HL-60 (cell line): Measurements from ENCODE around the gene KRT16.

Source experiments
- DNase-seq, 2 experiments: peaks; one replicate each; pipeline ENCODE4 v3.0.0-alpha.2; 2010 to 2020; ENCODE audit warnings: low read depth in 1 of 2, low spot score in 1 of 2
- H3K27ac ChIP-seq: fragments of 250-450 bp; sonication (Bioruptor Pico); replicated peaks from 2 replicates; pipeline ENCODE4 v1.5.1; 2020; ENCODE audit warnings: mild to moderate bottlenecking, moderate library complexity
- H3K27me3 ChIP-seq: fragments of 250-450 bp; sonication (Bioruptor Pico); 2 replicates; pipeline ENCODE4 v1.5.1; 2021; ENCODE audit warnings: mild to moderate bottlenecking, moderate library complexity; ENCODE audit not compliant: insufficient read depth, poor library complexity, severe bottlenecking
- H3K4me3 ChIP-seq: replicated peaks from 2 replicates; pipeline ENCODE4 v1.5.1; 2011; ENCODE audit warnings: mild to moderate bottlenecking, control low read depth, low read length; ENCODE audit not compliant: insufficient read depth
- CTCF ChIP-seq: IDR thresholded peaks from one replicate; pipeline ENCODE4 v1.5.1; 2011; ENCODE audit warnings: low read length, control low read depth, inconsistent platforms; ENCODE audit not compliant: insufficient read depth
- GABPA ChIP-seq: IDR thresholded peaks from 2 replicates; pipeline ENCODE4 v1.6.1; 2012; ENCODE audit warnings: low read depth
- POLR2AphosphoS5 ChIP-seq: IDR thresholded peaks from 2 replicates; pipeline ENCODE4 v1.6.1; 2012; ENCODE audit warnings: low read depth
- REST ChIP-seq: IDR thresholded peaks from 2 replicates; pipeline ENCODE4 v1.6.1; 2012; ENCODE audit warnings: low read depth; ENCODE audit not compliant: insufficient replicate concordance
- SPI1 ChIP-seq: IDR thresholded peaks from 2 replicates; pipeline ENCODE4 v1.6.1; 2012; ENCODE audit warnings: low read depth, mild to moderate bottlenecking, borderline replicate concordance

Gene KRT16

GRCh38 chr17:41635121-41636097 is 22.8 kb upstream of the KRT16 start:
- no peak for DNase-seq
- Histone ChIP-seq H3K4me3 (no peak overlapping the region), H3K27ac (no peak overlapping the region), H3K27me3 (no peaks in the 10 kb centered on the region)
- no peak for TF ChIP-seq POLR2AphosphoS5
- TF ChIP-seq GABPA = no peak
- no peak for TF ChIP-seq CTCF
- TF ChIP-seq SPI1 = no peak
- no peak for TF ChIP-seq REST

- no peak overlapping the region for H3K4me3 ChIP-seq
- no peaks in the 10 kb centered on the region for H3K27me3 ChIP-seq
- no peak overlapping the region for H3K27ac ChIP-seq
- no peak for DNase-seq
- TF ChIP-seq SPI1 (no peak), GABPA (no peak), POLR2AphosphoS5 (no peak)
Measured at GRCh38 chr17:41634639-41635038, 22.1 kb upstream of the KRT16 start.

- TF ChIP-seq GABPA (no peak), CTCF (no peak), REST (no peak), POLR2AphosphoS5 (no peak), SPI1 (no peak)
- Histone ChIP-seq H3K27me3 (no peaks in the 10 kb centered on the region), H3K27ac (no peak overlapping the region), H3K4me3 (no peak overlapping the region)
- DNase-seq = no peak
Measured at GRCh38 chr17:41633556-41634199, 21.1 kb upstream of the KRT16 start.

- TF ChIP-seq GABPA (no peak), REST (no peak), SPI1 (no peak), CTCF (no peak), POLR2AphosphoS5 (no peak)
- DNase-seq = no peak
- H3K27ac ChIP-seq = no peak overlapping the region
- H3K4me3 ChIP-seq = no peak overlapping the region
- no peaks in the 10 kb centered on the region for H3K27me3 ChIP-seq
Measured at GRCh38 chr17:41632482-41633105, 20.0 kb upstream of the KRT16 start.
